ENCODE results near the gene MRPS27.

DNA sequence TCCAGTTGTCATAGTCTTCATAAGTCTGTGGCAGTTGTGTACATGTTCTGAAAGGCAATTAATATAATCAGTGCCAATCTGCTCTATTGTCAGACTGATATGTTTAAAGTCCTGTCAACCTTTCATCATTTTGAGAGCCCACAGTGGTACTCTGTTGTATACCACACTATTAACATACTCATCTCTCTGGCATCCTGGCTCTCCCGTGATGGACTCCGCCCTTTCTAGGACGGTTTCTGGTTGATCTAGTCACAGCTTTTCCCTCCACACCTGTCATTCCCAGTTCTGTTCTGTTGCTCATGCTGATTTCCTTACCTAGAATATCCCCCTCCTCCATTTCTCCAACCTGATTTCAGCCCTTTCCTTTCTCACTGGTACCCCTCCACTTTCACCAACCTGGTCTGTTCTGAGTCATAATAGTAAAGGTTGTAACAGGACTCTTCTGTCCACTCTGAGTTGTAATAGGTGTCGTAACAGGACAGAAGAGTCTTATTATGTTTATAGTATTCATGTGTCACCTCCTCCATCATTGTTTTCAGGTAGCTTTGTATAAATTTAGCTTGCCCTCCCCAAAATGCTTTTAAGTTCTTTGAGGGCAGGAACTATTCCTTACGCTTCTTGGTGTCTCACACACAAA lies 4.3 kb upstream of the MRPS27 start:
- no peak for TF ChIP-seq EZH2phosphoT487 (IDR thresholded peaks at IDR 0.05; ENCODE audit: insufficient read depth, low read depth)
- TF ChIP-seq EZH2 (IDR thresholded peaks at IDR 0.05; ENCODE audit: insufficient read depth, poor library complexity, severe bottlenecking): no peak

Measured in GM23248 (cell line).